OCI-LY1 (cell line): Measurements from ENCODE around the gene EIF2B2.

Source experiments
- EZH2 ChIP-seq: fragments of 200-600 bp; sonication (generic), shearing (Covaris generic); IDR thresholded peaks from 2 replicates; pipeline ENCODE4 v1.8.0; 2017; ENCODE audit warnings: borderline replicate concordance, mixed run types, mild to moderate bottlenecking, antibody characterized with exemption, low read length, moderate library complexity, mixed read lengths
- TF ChIP-seq, protein P1 (sequence below): fragments of 200-600 bp; sonication (generic), shearing (Covaris generic); IDR thresholded peaks from 2 replicates; pipeline ENCODE4 v1.5.1; 2017; ENCODE audit warnings: mild to moderate bottlenecking, antibody characterized with exemption, low read length, moderate library complexity, mixed read lengths

DNA sequence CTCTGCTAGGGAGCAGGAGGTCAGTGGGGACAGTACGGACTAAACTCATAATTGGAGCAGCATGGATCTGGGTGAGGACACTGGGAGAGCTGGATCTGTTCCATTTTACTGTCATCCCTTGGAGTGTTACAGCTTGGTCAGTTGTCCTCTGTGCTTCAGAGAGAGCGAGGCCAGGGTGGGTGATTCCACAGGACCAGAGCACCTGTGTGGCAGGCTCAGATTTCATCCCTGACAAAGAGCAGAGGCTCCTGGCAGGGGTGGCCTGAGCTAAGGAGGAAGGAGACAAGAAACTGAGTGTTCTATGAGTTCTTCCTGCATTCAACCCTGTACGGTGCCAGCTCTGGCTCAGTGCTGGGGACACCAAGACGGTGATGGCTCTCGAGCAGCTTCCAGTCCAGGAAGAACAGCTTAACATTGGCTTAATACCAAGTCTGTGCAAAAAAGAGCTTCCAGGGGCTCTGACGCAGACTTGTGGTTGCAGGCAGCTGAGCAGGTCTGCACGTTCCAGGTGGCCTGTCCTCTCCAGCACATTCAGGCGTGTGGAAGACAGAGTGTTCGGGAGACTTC lies 38.9 kb upstream of the EIF2B2 start:
- TF ChIP-seq, protein P1, sequence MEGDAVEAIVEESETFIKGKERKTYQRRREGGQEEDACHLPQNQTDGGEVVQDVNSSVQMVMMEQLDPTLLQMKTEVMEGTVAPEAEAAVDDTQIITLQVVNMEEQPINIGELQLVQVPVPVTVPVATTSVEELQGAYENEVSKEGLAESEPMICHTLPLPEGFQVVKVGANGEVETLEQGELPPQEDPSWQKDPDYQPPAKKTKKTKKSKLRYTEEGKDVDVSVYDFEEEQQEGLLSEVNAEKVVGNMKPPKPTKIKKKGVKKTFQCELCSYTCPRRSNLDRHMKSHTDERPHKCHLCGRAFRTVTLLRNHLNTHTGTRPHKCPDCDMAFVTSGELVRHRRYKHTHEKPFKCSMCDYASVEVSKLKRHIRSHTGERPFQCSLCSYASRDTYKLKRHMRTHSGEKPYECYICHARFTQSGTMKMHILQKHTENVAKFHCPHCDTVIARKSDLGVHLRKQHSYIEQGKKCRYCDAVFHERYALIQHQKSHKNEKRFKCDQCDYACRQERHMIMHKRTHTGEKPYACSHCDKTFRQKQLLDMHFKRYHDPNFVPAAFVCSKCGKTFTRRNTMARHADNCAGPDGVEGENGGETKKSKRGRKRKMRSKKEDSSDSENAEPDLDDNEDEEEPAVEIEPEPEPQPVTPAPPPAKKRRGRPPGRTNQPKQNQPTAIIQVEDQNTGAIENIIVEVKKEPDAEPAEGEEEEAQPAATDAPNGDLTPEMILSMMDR, result no peak
- TF ChIP-seq EZH2, result no peak
